Uterus (tissue), 2 donors: ENCODE measurements around the gene ASPSCR1.

Source experiments
- POLR2A ChIP-seq, 2 donors: fragments of 450-650 bp; IDR thresholded peaks; one replicate each; pipeline ENCODE4 v1.6.1; 2016; ENCODE audit warnings: antibody characterized with exemption in 2 of 2, mild to moderate bottlenecking in 1 of 2, moderate library complexity in 1 of 2
- TF ChIP-seq, protein P1 (sequence below), 4 experiments: fragments of 200-600 bp in 2 of 4; fragments of 450-650 bp in 2 of 4; sonication (generic) in 2 of 4; IDR thresholded peaks; one replicate each; pipeline ENCODE4 v1.5.1; 2016 to 2019; ENCODE audit warnings: antibody characterized with exemption in 4 of 4, mild to moderate bottlenecking in 2 of 4, moderate library complexity in 1 of 4

- TF ChIP-seq, protein P1, sequence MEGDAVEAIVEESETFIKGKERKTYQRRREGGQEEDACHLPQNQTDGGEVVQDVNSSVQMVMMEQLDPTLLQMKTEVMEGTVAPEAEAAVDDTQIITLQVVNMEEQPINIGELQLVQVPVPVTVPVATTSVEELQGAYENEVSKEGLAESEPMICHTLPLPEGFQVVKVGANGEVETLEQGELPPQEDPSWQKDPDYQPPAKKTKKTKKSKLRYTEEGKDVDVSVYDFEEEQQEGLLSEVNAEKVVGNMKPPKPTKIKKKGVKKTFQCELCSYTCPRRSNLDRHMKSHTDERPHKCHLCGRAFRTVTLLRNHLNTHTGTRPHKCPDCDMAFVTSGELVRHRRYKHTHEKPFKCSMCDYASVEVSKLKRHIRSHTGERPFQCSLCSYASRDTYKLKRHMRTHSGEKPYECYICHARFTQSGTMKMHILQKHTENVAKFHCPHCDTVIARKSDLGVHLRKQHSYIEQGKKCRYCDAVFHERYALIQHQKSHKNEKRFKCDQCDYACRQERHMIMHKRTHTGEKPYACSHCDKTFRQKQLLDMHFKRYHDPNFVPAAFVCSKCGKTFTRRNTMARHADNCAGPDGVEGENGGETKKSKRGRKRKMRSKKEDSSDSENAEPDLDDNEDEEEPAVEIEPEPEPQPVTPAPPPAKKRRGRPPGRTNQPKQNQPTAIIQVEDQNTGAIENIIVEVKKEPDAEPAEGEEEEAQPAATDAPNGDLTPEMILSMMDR (IDR thresholded peaks at IDR 0.05): no peak
- no peak for TF ChIP-seq POLR2A (IDR thresholded peaks at IDR 0.05)
Observed at GRCh38 chr17:82029391-82029790, 52.0 kb downstream of the ASPSCR1 start.
